ENCODE measurements around the gene LPP. TPM values are rescaled to one million over a fixed set of nuclear protein-coding genes. Genes with fewer than 3 reads are reported as not detected.

LPP gene
- polyA plus RNA-seq, 3 donors: 22.8 to 30.0 (median 26.9) TPM

GRCh38 chr3:188134079-188134478 lies 19.9 kb upstream of the LPP start:
- no peak for DNase-seq

GRCh38 chr3:188134856-188135255 lies 19.1 kb upstream of the LPP start:
- DNase-seq: no peak

GRCh38 chr3:188135271-188135670 lies 18.7 kb upstream of the LPP start:
- DNase-seq: no peak

- DNase-seq: no peak
Observed at GRCh38 chr3:188137051-188137450, 16.9 kb upstream of the LPP start.

- DNase-seq: no peak
Observed at GRCh38 chr3:188139466-188139865, 14.5 kb upstream of the LPP start.

- DNase-seq: no peak
Observed at GRCh38 chr3:188146219-188146618, 7.7 kb upstream of the LPP start.

GRCh38 chr3:188147782-188148181 lies 6.2 kb upstream of the LPP start:
- DNase-seq: no peak

GRCh38 chr3:188148318-188148717 lies 5.6 kb upstream of the LPP start:
- no peak for DNase-seq

- no peak for DNase-seq
Observed at GRCh38 chr3:188149587-188149986, 4.4 kb upstream of the LPP start.

GRCh38 chr3:188150982-188151381 lies 3.0 kb upstream of the LPP start:
- DNase-seq: no peak

- DNase-seq: no peak
Observed at GRCh38 chr3:188151438-188151837, 2.5 kb upstream of the LPP start.

- peak; percentile 37 for DNase-seq
Observed at GRCh38 chr3:188152660-188153436, 1.1 kb upstream of the LPP start.

- DNase-seq: peak; percentile 91
Observed at GRCh38 chr3:188153437-188154013, 432 bp upstream of the LPP start.

- no peak for DNase-seq
Observed at GRCh38 chr3:188154809-188155574, 1.0 kb downstream of the LPP start.

- no peak for DNase-seq
Observed at GRCh38 chr3:188156056-188156455, 2.1 kb downstream of the LPP start.

- no peak for DNase-seq
Observed at GRCh38 chr3:188157407-188157806, 3.5 kb downstream of the LPP start.

- no peak for DNase-seq
Observed at GRCh38 chr3:188157971-188158370, 4.0 kb downstream of the LPP start.

GRCh38 chr3:188158731-188159310 lies 4.9 kb downstream of the LPP start:
- peak; percentile 26 for DNase-seq

GRCh38 chr3:188160751-188161150 lies 6.8 kb downstream of the LPP start:
- no peak for DNase-seq

GRCh38 chr3:188164248-188164687 lies 10.3 kb downstream of the LPP start:
- DNase-seq: no peak

- DNase-seq: no peak
Observed at GRCh38 chr3:188165596-188165995, 11.6 kb downstream of the LPP start.

GRCh38 chr3:188166441-188166840 lies 12.5 kb downstream of the LPP start:
- DNase-seq: no peak

- DNase-seq: no peak
Observed at GRCh38 chr3:188168186-188168585, 14.2 kb downstream of the LPP start.
